Endothelial cell of umbilical vein (primary cell): ENCODE data around the gene EXOC3L1. TPM values are rescaled to one million over a fixed set of nuclear protein-coding genes. Genes with fewer than 3 reads are reported as not detected.

ENCODE experiments used
- Bru-seq: library from RNA; stranded (reverse); fragments of 400-500 nt; gene quantifications from one replicate; lab custom pipeline; 2021; lab: Mats Ljungman, UMichigan
- BruChase-seq, 2 experiments: library from RNA; stranded (reverse); fragments of 400-500 nt; gene quantifications; one replicate each; lab custom pipeline; 2021; lab: Mats Ljungman, UMichigan
- BruUV-seq: library from RNA; stranded (reverse); fragments of 400-500 nt; replicated peaks from 2 replicates; lab custom pipeline; 2021; lab: Mats Ljungman, UMichigan
- CTCF ChIA-PET: fragments of 300-600, 350-600 bp; sonication (Branson Sonifier 250); formaldehyde crosslinking; loops from one replicate; lab custom pipeline; 2021; ENCODE audit warnings: antibody characterized with exemption, inconsistent platforms; lab: Charles Lee
- POLR2A ChIA-PET: fragments of 300-600, 350-600 bp; sonication (Branson Sonifier 250); formaldehyde crosslinking; loops from one replicate; lab custom pipeline; 2021; ENCODE audit warnings: antibody characterized with exemption, inconsistent platforms; lab: Charles Lee
- DNase-seq: peaks from one replicate; pipeline ENCODE4 v3.0.0-alpha.2; 2011; ENCODE audit warnings: low read depth, low spot score
- FAIRE-seq: peaks from 2 replicates; lab custom pipeline; 2011; peaks lifted over from hg19 to GRCh38; lab: Jason Lieb, UNC
- H2AFZ ChIP-seq: 2 replicates; pipeline ENCODE4 v1.6.0; 2012; ENCODE audit warnings: low read depth, low read length, control low read depth, inconsistent platforms
- H3K27ac ChIP-seq: 2 replicates; pipeline ENCODE4 v1.5.1; 2011; ENCODE audit warnings: low read depth, mild to moderate bottlenecking, control low read depth, low read length, moderate library complexity; ENCODE audit not compliant: insufficient read depth
- H3K27me3 ChIP-seq, 2 experiments: 2 replicates each; pipeline versions ENCODE4 v1.6.0 to v1.6.1; 2011; ENCODE audit warnings: low read length in 2 of 2, mixed read lengths in 1 of 2; ENCODE audit not compliant: control insufficient read depth in 2 of 2, insufficient read depth in 2 of 2
- H3K36me3 ChIP-seq, 2 experiments: 2 replicates in 1 of 2; 3 replicates in 1 of 2; pipeline ENCODE4 v1.5.1; 2011; ENCODE audit warnings: low read length in 2 of 2, mild to moderate bottlenecking in 1 of 2, moderate library complexity in 1 of 2; ENCODE audit not compliant: control insufficient read depth in 2 of 2, insufficient read depth in 2 of 2; ENCODE audit errors: extremely low read depth in 1 of 2
- H3K4me1 ChIP-seq: 3 replicates; pipeline ENCODE4 v1.5.1; 2011; ENCODE audit warnings: mild to moderate bottlenecking, low read length; ENCODE audit not compliant: control insufficient read depth, insufficient read depth; ENCODE audit errors: extremely low read depth
- H3K4me2 ChIP-seq: 2 replicates; pipeline ENCODE4 v1.6.1; 2011; ENCODE audit warnings: low read length, control low read depth, mixed read lengths; ENCODE audit not compliant: insufficient read depth
- H3K4me3 ChIP-seq, 3 experiments: fragments of 200-600 bp in 1 of 3; sonication (generic), shearing (Covaris generic) in 1 of 3; replicated peaks in 1 of 3; 2 replicates each; pipeline ENCODE4 v1.5.1; 2011 to 2016; ENCODE audit warnings: control low read depth in 3 of 3, low read length in 3 of 3, mild to moderate bottlenecking in 2 of 3, inconsistent platforms in 1 of 3, low read depth in 1 of 3, moderate library complexity in 1 of 3; ENCODE audit not compliant: insufficient read depth in 1 of 3
- H3K79me2 ChIP-seq: 2 replicates; pipeline ENCODE4 v1.6.0; 2012; ENCODE audit warnings: low read length, inconsistent platforms; ENCODE audit not compliant: control insufficient read depth, insufficient read depth
- H3K9ac ChIP-seq: replicated peaks from 2 replicates; pipeline ENCODE3; 2011; ENCODE audit warnings: low read length, control low read depth; ENCODE audit not compliant: insufficient read depth; ENCODE audit errors: extremely low read depth
- H3K9me1 ChIP-seq: replicated peaks from 3 replicates; pipeline ENCODE4 v1.6.0; 2011; ENCODE audit warnings: mild to moderate bottlenecking, low read length; ENCODE audit not compliant: control insufficient read depth, insufficient read depth; ENCODE audit errors: extremely low read depth
- H3K9me3 ChIP-seq: replicated peaks from 2 replicates; pipeline ENCODE4 v1.5.1; 2012; ENCODE audit warnings: low read length, inconsistent platforms; ENCODE audit not compliant: control insufficient read depth, insufficient read depth
- H4K20me1 ChIP-seq: replicated peaks from 2 replicates; pipeline ENCODE3; 2011; ENCODE audit warnings: mild to moderate bottlenecking, low read length; ENCODE audit not compliant: control insufficient read depth, insufficient read depth; ENCODE audit errors: extremely low read depth
- CTCF ChIP-seq, 2 donors: IDR thresholded peaks; 1 replicate in 1 of 2; 2 replicates in 1 of 2; pipeline ENCODE4 v1.5.1; 2011; ENCODE audit warnings: low read length in 2 of 2, mild to moderate bottlenecking in 2 of 2, moderate library complexity in 2 of 2, control low read depth in 1 of 2, inconsistent platforms in 1 of 2, low read depth in 1 of 2; ENCODE audit not compliant: insufficient read depth in 1 of 2; ENCODE audit errors: extremely low read depth in 1 of 2
- EZH2 ChIP-seq: IDR thresholded peaks from 2 replicates; pipeline ENCODE4 v1.6.1; 2012; ENCODE audit warnings: borderline replicate concordance, low read depth, mild to moderate bottlenecking, moderate library complexity, low read length, inconsistent platforms; ENCODE audit not compliant: severe bottlenecking
- FOS ChIP-seq: IDR thresholded peaks from 2 replicates; pipeline ENCODE4 v1.6.1; 2011; ENCODE audit warnings: mild to moderate bottlenecking, low read length, moderate library complexity, borderline replicate concordance; ENCODE audit not compliant: insufficient read depth
- GATA2 ChIP-seq: IDR thresholded peaks from 2 replicates; pipeline ENCODE4 v1.7.0; 2011; ENCODE audit warnings: low read depth, mild to moderate bottlenecking, moderate library complexity, mixed read lengths, low read length; ENCODE audit not compliant: insufficient read length, insufficient read depth
- JUN ChIP-seq: IDR thresholded peaks from 2 replicates; pipeline ENCODE4 v1.6.1; 2011; ENCODE audit warnings: borderline replicate concordance, low read depth; ENCODE audit not compliant: insufficient read length, insufficient read depth
- MYC ChIP-seq: IDR thresholded peaks from one replicate; pipeline ENCODE4 v1.6.1; 2011; ENCODE audit warnings: mild to moderate bottlenecking, low read depth, low read length
- POLR2A ChIP-seq: IDR thresholded peaks from 2 replicates; pipeline ENCODE4 v1.6.1; 2012; ENCODE audit warnings: low read depth, mild to moderate bottlenecking, control low read depth, low read length
- POLR2AphosphoS5 ChIP-seq: IDR thresholded peaks from 2 replicates; pipeline ENCODE4 v1.6.1; 2012; ENCODE audit warnings: low read depth, mild to moderate bottlenecking, control low read depth, low read length, moderate library complexity; ENCODE audit not compliant: insufficient read depth
- dilution Hi-C: fragments of 300-500 bp; cut with MboI; formaldehyde crosslinking; loops from one replicate; pipeline ENCODE4 v1.15.0; 2019; ENCODE audit warnings: low sequenced_read_pairs; ENCODE audit not compliant: extremely low pct_ligation_motif_present
- intact Hi-C: fragments of 100-400 bp; cut with micrococcal nuclease; formaldehyde crosslinking; loops from one replicate; pipeline ENCODE4 v1.10.0; 2022
- long read RNA-seq: library from polyadenylated mRNA; stranded (forward); transcript quantifications from one replicate; pipeline ENCODE4 v2.0.0, GENCODE V29; 2021
- polyA minus RNA-seq, 3 experiments: library from RNA; depleted of rRNA, polyadenylated mRNA; stranded (reverse); fragments of >200 nt; gene quantifications; 1 replicate in 1 of 3; 2 replicates in 2 of 3; pipeline ENCODE4 v1.2.3, GENCODE V29; 2011
- polyA plus RNA-seq, 4 experiments: library from polyadenylated mRNA; depleted of rRNA in 3 of 4; stranded (reverse) in 3 of 4; unstranded in 1 of 4; fragments of >200 nt; gene quantifications; 2 replicates each; pipeline versions ENCODE4 v1.2.1 to v1.2.3, GENCODE V29; 2011 to 2012; ENCODE audit warnings: missing spikeins in 1 of 4
- total RNA-seq: library from RNA; stranded (reverse); gene quantifications from 2 replicates; pipeline ENCODE4 v1.2.3, GENCODE V29; 2021
- TF ChIP-seq, protein P1 (sequence below): IDR thresholded peaks from 2 replicates; pipeline ENCODE4 v1.6.1; 2011; ENCODE audit not compliant: insufficient read depth, insufficient read length

The EXOC3L1 gene, protein sequence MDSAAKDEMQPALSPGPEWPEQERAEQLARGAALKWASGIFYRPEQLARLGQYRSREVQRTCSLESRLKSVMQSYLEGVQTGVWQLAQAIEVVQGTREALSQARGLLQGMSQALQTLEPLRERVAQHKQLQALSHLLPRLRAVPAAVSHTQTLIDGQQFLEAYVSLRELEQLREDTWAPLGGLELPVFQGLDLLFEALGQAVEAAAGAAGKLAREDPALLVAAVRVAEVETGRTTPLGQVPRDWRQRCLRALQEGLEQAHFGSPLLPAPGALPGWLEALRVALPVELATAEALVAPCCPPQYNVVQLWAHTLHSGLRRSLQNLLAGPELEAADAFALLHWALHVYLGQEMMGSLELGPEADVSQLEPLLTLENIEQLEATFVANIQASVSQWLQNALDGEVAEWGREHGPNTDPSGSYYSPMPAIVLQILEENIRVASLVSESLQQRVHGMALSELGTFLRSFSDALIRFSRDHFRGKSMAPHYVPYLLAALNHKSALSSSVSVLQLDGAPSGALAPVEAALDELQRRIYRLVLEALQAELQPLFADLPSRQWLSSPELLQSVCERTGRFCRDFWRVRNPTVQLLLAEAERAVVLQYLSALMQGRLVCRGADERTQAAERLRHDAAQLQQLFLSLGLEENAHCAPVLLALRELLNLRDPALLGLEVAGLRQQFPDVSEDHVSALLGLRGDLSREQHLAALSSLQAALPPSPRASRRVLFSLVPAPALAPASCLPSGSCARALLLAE
- total RNA-seq (10.8 and 19.4 TPM in 2 replicates), polyA plus RNA-seq (10.2 and 11.6 TPM in 2 replicates), polyA minus RNA-seq (6.3 and 7.0 TPM in 2 replicates), Bru-seq, nascent RNA (percentile 40 among the genes with signal in this experiment), BruChase-seq, experiment 1, labeled RNA remaining after a 6-hour chase (percentile 73 among the genes with signal in this experiment), BruChase-seq, experiment 2, labeled RNA remaining after a 2-hour chase (percentile 69 among the genes with signal in this experiment)
- polyA plus RNA-seq (2011; cell fraction: cytosol; rRNA removed), result 6.5 and 7.2 TPM in 2 replicates
- 26.7 and 32.2 TPM in 2 replicates for polyA plus RNA-seq (2011; cell fraction: nucleus; rRNA removed)
- 0.78 and 1.2 TPM in 2 replicates for polyA plus RNA-seq (2012)
- polyA minus RNA-seq (2011; cell fraction: cytosol; rRNA and poly(A)+ RNA removed), result not detected
- 4.4 and 4.9 TPM in 2 replicates for polyA minus RNA-seq (2011; cell fraction: nucleus; rRNA and poly(A)+ RNA removed)
- long read RNA-seq, transcript EXOC3L1-201 (14 exons, 2,510 nt), result major isoform, 13 of 60 reads
- long read RNA-seq, partial matches to known transcripts, result 15 of 60 reads
- long read RNA-seq, other reads (novel, unspliced or antisense), result 32 of 60 reads

GRCh38 chr16:67190041-67190440 is at the start of gene EXOC3L1:
EXOC3L1 (minus strand) TSS chr16:67190136; CDS start chr16:67189676, 460 bp downstream.
- H3K79me2 ChIP-seq, result peaks cover 30% of the 10 kb centered on the region
- H3K4me2 ChIP-seq, result peak within 1 kb of the TSS; percentile 26
- BruUV-seq, result no TSS peak
- CTCF ChIA-PET, result interaction anchor here (0.6 to 3.5 kb wide), 7 partner anchors 8 to 229 kb away, joined by 3 to 15 read pairs (median 4); partner anchors contain the start of genes CES3, ELMO3 and NOL3
- TF ChIP-seq POLR2A (no peak), MYC (no peak), POLR2AphosphoS5 (no peak), GATA2 (no peak), JUN (no peak), CTCF (IDR thresholded peaks at IDR 0.05; ENCODE audit: extremely low read depth in 1 of 2, insufficient read depth in 1 of 2, low read depth in 1 of 2, low read length in 2 of 2) (no peak), FOS (no peak), EZH2 (no peak)
- TF ChIP-seq, protein P1, sequence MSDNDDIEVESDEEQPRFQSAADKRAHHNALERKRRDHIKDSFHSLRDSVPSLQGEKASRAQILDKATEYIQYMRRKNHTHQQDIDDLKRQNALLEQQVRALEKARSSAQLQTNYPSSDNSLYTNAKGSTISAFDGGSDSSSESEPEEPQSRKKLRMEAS, result no peak
- H3K9me1 ChIP-seq, result no peaks in the 10 kb centered on the region
- intact Hi-C loops (loop anchor here (5.0 to 10.0 kb wide), 2 partner anchors 37 to 205 kb away; partner anchors contain the start of genes TMEM208 and TPPP3), dilution Hi-C loops (no loop called here)
- H3K36me3 ChIP-seq, result peaks cover 2 to 7% of the 10 kb centered on the region in 2 experiments
- no peaks in the 10 kb centered on the region for H3K27me3 ChIP-seq
- peak within 1 kb of the TSS; percentile 40 for H2AFZ ChIP-seq
- no peak within 1 kb of the TSS for H3K9ac ChIP-seq
- H3K9me3 ChIP-seq, result no peaks in the 10 kb centered on the region
- peak within 1 kb of the TSS; percentile 27 for H3K27ac ChIP-seq
- H4K20me1 ChIP-seq, result no peaks in the 10 kb centered on the region
- H3K4me1 ChIP-seq, result peaks cover 36% of the 10 kb centered on the region
- POLR2A ChIA-PET, result no interaction called here
- DNase-seq (no peak), FAIRE-seq (no peak)
- no peak within 1 kb of the TSS for H3K4me3 ChIP-seq
